Measurements from ENCODE around the gene GCH1.
"Not testable (repeated sequence)": the region's sequence is repeated elsewhere in the genome, so short reads cannot be mapped to it uniquely, and the experiment has no call there.

The GCH1 gene

DNA sequence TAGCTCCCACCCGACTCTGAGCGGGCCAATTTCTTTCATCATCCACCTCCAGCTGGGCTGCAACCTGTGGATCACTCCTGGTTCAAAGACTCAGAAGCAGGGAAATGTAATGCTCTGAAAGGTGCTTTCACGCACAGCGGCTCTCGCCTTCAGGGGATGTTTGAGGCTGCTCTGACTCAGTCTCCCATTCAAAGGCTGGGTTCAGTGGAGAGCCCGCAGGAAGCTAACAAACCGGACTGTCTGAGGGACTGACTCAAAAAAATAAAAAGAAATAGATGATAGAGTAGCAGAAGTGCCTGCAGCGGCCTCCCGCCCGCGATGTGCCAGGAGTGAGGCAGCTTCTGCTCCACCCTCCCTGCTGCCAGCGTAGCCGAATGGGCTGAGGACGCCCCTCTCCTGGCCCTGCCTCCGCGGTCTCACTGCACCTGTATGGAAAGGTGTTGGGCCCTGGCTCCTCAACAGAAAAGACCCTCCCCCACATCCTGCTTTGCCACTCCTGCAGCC is 98.0 kb downstream of the GCH1 start:
- in situ Hi-C loops (cut with HindIII; ENCODE audit: low sequenced_read_pairs): no loop called here
- H3K4me3 ChIP-seq (ENCODE audit: low read depth, low read length): no peak overlapping the region
- no peak for TF ChIP-seq CTCF (IDR thresholded peaks at IDR 0.05; ENCODE audit: low read depth, low read length, missing control alignments)
- no peak for DNase-seq (ENCODE audit: low read depth)

GRCh38 chr14:54803926-54804537 is 98.6 kb downstream of the GCH1 start:
- no peak for TF ChIP-seq CTCF (IDR thresholded peaks at IDR 0.05; ENCODE audit: low read depth, low read length, missing control alignments)
- in situ Hi-C loops (cut with HindIII; ENCODE audit: low sequenced_read_pairs): no loop called here
- DNase-seq (ENCODE audit: low read depth): no peak
- no peak overlapping the region for H3K4me3 ChIP-seq (ENCODE audit: low read depth, low read length)

DNA sequence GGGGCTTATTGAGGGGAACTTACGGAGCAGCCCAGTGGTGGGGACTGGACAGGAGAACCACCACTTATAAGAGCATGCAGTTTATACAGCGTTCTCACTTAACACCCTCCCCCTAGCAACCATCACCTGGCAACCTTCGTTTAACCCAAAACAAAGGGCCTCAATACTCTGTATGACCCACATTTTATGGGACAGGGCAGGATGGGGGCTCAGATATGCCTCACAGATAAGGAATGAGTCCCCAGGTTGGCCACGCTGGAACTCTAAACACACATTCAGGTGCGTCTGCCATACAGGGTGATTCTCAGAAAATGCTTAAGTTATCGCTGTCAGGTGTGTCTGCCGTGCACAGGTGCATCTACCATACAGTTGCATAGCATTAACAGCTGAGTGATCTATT is 99.2 kb downstream of the GCH1 start:
- no peak for TF ChIP-seq CTCF (IDR thresholded peaks at IDR 0.05; ENCODE audit: low read depth, low read length, missing control alignments)
- DNase-seq (ENCODE audit: low read depth): no peak
- in situ Hi-C loops (cut with HindIII; ENCODE audit: low sequenced_read_pairs): no loop called here
- H3K4me3 ChIP-seq (ENCODE audit: low read depth, low read length): no peak overlapping the region

DNA sequence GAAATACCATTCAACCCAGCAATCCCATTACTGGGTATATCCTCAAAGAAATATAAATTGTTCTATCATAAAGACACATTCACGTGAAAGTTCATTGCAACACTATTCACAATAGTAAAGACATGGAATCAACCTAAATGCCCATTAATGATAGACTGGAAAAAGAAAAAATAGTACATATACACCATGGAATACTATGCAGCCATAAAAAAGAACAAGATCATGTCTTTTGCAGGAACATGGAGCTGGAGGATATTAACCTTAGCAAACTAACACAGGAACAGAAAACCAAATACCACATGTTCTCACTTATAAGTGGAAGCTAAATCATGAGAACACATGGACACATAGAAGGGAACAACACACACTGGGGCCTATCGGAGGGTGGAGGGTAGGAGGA is 101.1 kb downstream of the GCH1 start:
- H3K4me3 ChIP-seq (ENCODE audit: low read depth, low read length); in situ Hi-C loops (cut with HindIII; ENCODE audit: low sequenced_read_pairs); DNase-seq (ENCODE audit: low read depth): not testable (repeated sequence)

DNA sequence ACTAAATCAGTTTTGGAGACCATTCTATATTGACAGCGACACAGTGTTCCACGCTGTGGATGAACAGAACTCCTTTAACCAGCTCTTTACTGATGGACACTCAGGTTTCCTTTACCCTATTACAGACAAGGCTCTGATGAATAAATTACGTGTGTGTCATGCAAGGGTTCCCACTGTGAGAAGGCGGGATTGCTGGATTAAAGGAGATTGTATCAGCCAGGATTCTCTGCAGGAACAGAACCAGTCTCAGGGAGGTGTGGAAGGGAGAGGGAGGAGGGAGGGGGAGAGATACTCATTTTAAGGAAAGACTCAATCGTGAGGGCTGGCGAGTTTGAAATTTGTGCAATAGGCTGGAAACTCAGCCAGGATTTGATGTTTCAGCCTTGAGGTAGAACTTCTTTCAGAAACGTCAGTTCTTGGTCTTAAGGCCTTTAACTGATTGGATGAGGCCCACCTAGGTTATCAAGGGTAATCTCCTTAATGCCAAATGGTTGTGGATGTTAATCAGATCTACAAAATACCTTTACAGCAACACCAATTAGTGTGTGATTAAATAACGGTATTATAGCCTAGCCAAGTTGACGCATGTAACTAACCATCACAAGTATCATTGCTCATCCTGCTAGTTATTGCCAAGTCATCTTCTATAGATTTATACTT is 104.0 kb downstream of the GCH1 start:
- in situ Hi-C loops (cut with HindIII; ENCODE audit: low sequenced_read_pairs): loop anchor here (10.0 kb wide), 1 partner anchor 114 kb away; no protein-coding TSS in a partner anchor
- no peak for DNase-seq (ENCODE audit: low read depth)
- H3K4me3 ChIP-seq (ENCODE audit: low read depth, low read length): no peak overlapping the region
- TF ChIP-seq CTCF (IDR thresholded peaks at IDR 0.05; ENCODE audit: low read depth, low read length, missing control alignments): no peak

DNA sequence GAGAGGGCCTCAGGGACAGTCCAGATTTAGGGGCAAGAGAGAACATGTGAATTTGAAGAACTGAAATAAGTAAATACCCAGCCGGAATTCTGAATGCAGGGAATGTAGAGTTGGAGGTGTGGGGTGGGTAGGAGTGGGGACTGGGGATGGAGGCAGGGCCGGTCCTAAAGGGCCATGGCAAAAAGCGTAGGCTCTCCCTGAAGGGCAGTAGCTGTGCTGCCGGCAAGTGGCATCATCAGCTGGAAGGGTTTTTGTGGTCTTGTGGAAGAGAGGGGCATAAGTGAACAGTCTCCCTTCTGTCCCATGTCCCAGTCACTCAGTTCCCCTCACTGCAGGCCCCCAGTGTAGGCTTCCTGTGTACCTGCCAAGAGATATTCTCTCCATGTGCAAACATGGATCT is 104.6 kb downstream of the GCH1 start:
- no peak for DNase-seq (ENCODE audit: low read depth)
- in situ Hi-C loops (cut with HindIII; ENCODE audit: low sequenced_read_pairs): loop anchor here (10.0 kb wide), 1 partner anchor 113 kb away; no protein-coding TSS in a partner anchor
- no peak for TF ChIP-seq CTCF (IDR thresholded peaks at IDR 0.05; ENCODE audit: low read depth, low read length, missing control alignments)

GRCh38 chr14:54797556-54797955 is 105.1 kb downstream of the GCH1 start:
- DNase-seq (ENCODE audit: low read depth): no peak
- H3K4me3 ChIP-seq (ENCODE audit: low read depth, low read length): no peak overlapping the region
- in situ Hi-C loops (cut with HindIII; ENCODE audit: low sequenced_read_pairs): loop anchor here (10.0 kb wide), 1 partner anchor 113 kb away; no protein-coding TSS in a partner anchor
- no peak for TF ChIP-seq CTCF (IDR thresholded peaks at IDR 0.05; ENCODE audit: low read depth, low read length, missing control alignments)

More for the DNA sequence above, 104.6 kb downstream of the GCH1 start:
- H3K4me3 ChIP-seq (ENCODE audit: low read depth, low read length): no peak overlapping the region
